HepG2 (cell line): ENCODE measurements around the gene AP2A2. TPM values are rescaled to one million over a fixed set of nuclear protein-coding genes. Genes with fewer than 3 reads are reported as not detected.

Source experiments
- ATAC-seq: fragments of 200-7000 bp; cut with Tn5 transposase; 3 replicates; pipeline ENCODE4 v1.9.1; 2020; ENCODE audit warnings: mild to moderate bottlenecking, moderate library complexity
- BruUV-seq: library from RNA; stranded (reverse); fragments of 400-500 nt; replicated peaks from 2 replicates; lab custom pipeline; 2021; lab: Mats Ljungman, UMichigan
- CTCF ChIA-PET: fragments of 300-600 bp; formaldehyde crosslinking; extraction: SDS; loops from one replicate; lab custom pipeline; 2021; ENCODE audit warnings: low total read pairs, inconsistent platforms, low intra/inter-chr PET ratio; lab: Yijun Ruan, JAX
- POLR2A ChIA-PET: fragments of 350-600 bp; sonication (Branson Sonifier 250); formaldehyde crosslinking; loops from one replicate; lab custom pipeline; 2020; ENCODE audit warnings: antibody characterized with exemption, inconsistent platforms; lab: Yijun Ruan, JAX
- DNase-seq: peaks from one replicate; pipeline ENCODE4 v3.0.0-alpha.2; 2015; ENCODE audit warnings: low spot score
- FAIRE-seq: peaks from 3 replicates; lab custom pipeline; 2011; peaks lifted over from hg19 to GRCh38; lab: Jason Lieb, UNC
- H2AFZ ChIP-seq: one replicate; pipeline ENCODE4 v1.6.1; 2011; ENCODE audit warnings: low read length, inconsistent platforms
- H3K27ac ChIP-seq: fragments of 300-600 bp; 3 replicates; pipeline ENCODE4 v1.8.0; 2011; ENCODE audit warnings: mixed run types, mild to moderate bottlenecking, mixed read lengths, low read length, inconsistent platforms; ENCODE audit not compliant: insufficient read depth; ENCODE audit errors: extremely low read length
- H3K27me3 ChIP-seq, 2 experiments: fragments of 200-600 bp in 1 of 2; 2 replicates in 1 of 2; 3 replicates in 1 of 2; pipeline versions ENCODE4 v1.6.0 to v1.8.0; 2011; ENCODE audit warnings: low read length in 2 of 2, mild to moderate bottlenecking in 2 of 2, moderate library complexity in 2 of 2, inconsistent platforms in 1 of 2; ENCODE audit not compliant: insufficient read depth in 2 of 2, control insufficient read depth in 1 of 2
- H3K36me3 ChIP-seq, 2 experiments: fragments of 200-600 bp in 1 of 2; replicated peaks in 1 of 2; 2 replicates in 1 of 2; 3 replicates in 1 of 2; pipeline versions ENCODE4 v1.5.1 to v1.8.0; 2011; ENCODE audit warnings: low read length in 2 of 2, inconsistent platforms in 1 of 2; ENCODE audit not compliant: insufficient read depth in 2 of 2, control insufficient read depth in 1 of 2
- H3K4me1 ChIP-seq: 2 replicates; pipeline ENCODE4 v1.5.1; 2012; ENCODE audit warnings: low read length, inconsistent platforms; ENCODE audit not compliant: insufficient read depth
- H3K4me2 ChIP-seq: 2 replicates; pipeline ENCODE4 v1.6.0; 2011; ENCODE audit warnings: low read depth, low read length, inconsistent platforms
- H3K4me3 ChIP-seq, 3 experiments: fragments of 200-600 bp in 1 of 3; sonication (generic), shearing (Covaris generic) in 1 of 3; replicated peaks in 1 of 3; 2 replicates each; pipeline ENCODE4 v1.5.1; 2011 to 2016; ENCODE audit warnings: low read length in 3 of 3, inconsistent platforms in 2 of 3, low read depth in 2 of 3, mild to moderate bottlenecking in 2 of 3, control low read depth in 1 of 3, mixed read lengths in 1 of 3; ENCODE audit not compliant: insufficient read depth in 1 of 3
- H3K79me2 ChIP-seq: one replicate; pipeline ENCODE4 v1.6.1; 2011; ENCODE audit warnings: low read length, inconsistent platforms; ENCODE audit not compliant: insufficient read depth
- H3K9ac ChIP-seq: 2 replicates; pipeline ENCODE4 v1.6.0; 2011; ENCODE audit warnings: mild to moderate bottlenecking, low read depth, low read length, inconsistent platforms; ENCODE audit not compliant: insufficient read depth
- H3K9me3 ChIP-seq: 2 replicates; pipeline ENCODE4 v1.5.1; 2012; ENCODE audit warnings: mild to moderate bottlenecking, low read length
- H4K20me1 ChIP-seq: 2 replicates; pipeline ENCODE4 v1.6.0; 2011; ENCODE audit warnings: inconsistent platforms, mild to moderate bottlenecking, low read length, moderate library complexity; ENCODE audit not compliant: insufficient read depth
- BRCA1 ChIP-seq: sonication (generic); formaldehyde crosslinking; IDR thresholded peaks from 2 replicates; pipeline ENCODE4 v1.4.0; 2020; ENCODE audit warnings: missing genetic modification reagents
- DR1 ChIP-seq: sonication (generic); formaldehyde crosslinking; IDR thresholded peaks from 2 replicates; pipeline ENCODE4 v1.8.0; 2021; ENCODE audit warnings: mild to moderate bottlenecking, missing genetic modification reagents, inconsistent platforms
- E2F1 ChIP-seq: sonication (generic); formaldehyde crosslinking; IDR thresholded peaks from 2 replicates; pipeline ENCODE4 v1.5.0; 2020; ENCODE audit warnings: missing genetic modification reagents
- FOXO4 ChIP-seq: sonication (generic); formaldehyde crosslinking; conservative IDR thresholded peaks from 2 replicates; pipeline ENCODE4 v1.8.1; 2023; ENCODE audit warnings: missing genetic modification reagents
- HOXA9 ChIP-seq: sonication (generic); formaldehyde crosslinking; IDR thresholded peaks from 2 replicates; pipeline ENCODE4 v1.8.1; 2022; ENCODE audit warnings: missing genetic modification reagents, mild to moderate bottlenecking, moderate library complexity, borderline replicate concordance
- MYNN ChIP-seq: sonication (generic); formaldehyde crosslinking; IDR thresholded peaks from 2 replicates; pipeline ENCODE4 v1.4.0; 2020; ENCODE audit warnings: mild to moderate bottlenecking, low read depth, missing genetic modification reagents
- NFE2L2 ChIP-seq: fragments of 150-350 bp; IDR thresholded peaks from 2 replicates; pipeline ENCODE4 v1.6.1; 2014; ENCODE audit warnings: low read length
- REPIN1 ChIP-seq: sonication (generic); formaldehyde crosslinking; IDR thresholded peaks from 2 replicates; pipeline ENCODE4 v1.8.0; 2022; ENCODE audit warnings: missing genetic modification reagents, low read depth, mild to moderate bottlenecking, borderline replicate concordance
- ZBTB14 ChIP-seq: sonication (generic); formaldehyde crosslinking; IDR thresholded peaks from 2 replicates; pipeline ENCODE4 v1.4.0; 2020; ENCODE audit warnings: missing genetic modification reagents
- ZEB1 ChIP-seq: IDR thresholded peaks from 2 replicates; pipeline ENCODE4 v1.6.1; 2012; ENCODE audit warnings: mild to moderate bottlenecking, low read depth, inconsistent platforms; ENCODE audit not compliant: insufficient replicate concordance
- ZFY ChIP-seq: sonication (generic); formaldehyde crosslinking; IDR thresholded peaks from 2 replicates; pipeline ENCODE4 v1.4.0; 2020; ENCODE audit warnings: missing genetic modification reagents
- ZIK1 ChIP-seq: sonication (generic); formaldehyde crosslinking; IDR thresholded peaks from 2 replicates; pipeline ENCODE4 v1.5.0; 2020; ENCODE audit warnings: mild to moderate bottlenecking, low read depth, missing genetic modification reagents, borderline replicate concordance
- ZNF207 ChIP-seq: fragments of 450-650 bp; IDR thresholded peaks from 2 replicates; pipeline ENCODE4 v1.6.1; 2016; ENCODE audit warnings: antibody characterized with exemption, borderline replicate concordance
- ZNF337 ChIP-seq: sonication (generic); formaldehyde crosslinking; IDR thresholded peaks from 2 replicates; pipeline ENCODE4 v1.5.1; 2020; ENCODE audit warnings: missing genetic modification reagents, low read depth, mild to moderate bottlenecking, borderline replicate concordance
- ZNF350 ChIP-seq: sonication (generic); formaldehyde crosslinking; IDR thresholded peaks from 2 replicates; pipeline ENCODE4 v1.4.0; 2020; ENCODE audit warnings: mild to moderate bottlenecking, low read depth, missing genetic modification reagents, borderline replicate concordance
- ZNF547 ChIP-seq: sonication (generic); formaldehyde crosslinking; IDR thresholded peaks from 2 replicates; pipeline ENCODE4 v1.5.1; 2020; ENCODE audit warnings: mild to moderate bottlenecking, missing genetic modification reagents
- ZNF557 ChIP-seq: sonication (generic); formaldehyde crosslinking; IDR thresholded peaks from 2 replicates; pipeline ENCODE4 v1.4.0; 2020; ENCODE audit warnings: missing genetic modification reagents
- ZNF740 ChIP-seq: sonication (generic); formaldehyde crosslinking; IDR thresholded peaks from 2 replicates; pipeline ENCODE4 v1.4.0; 2020; ENCODE audit warnings: missing genetic modification reagents
- WGBS: methylation state at CpG from one replicate; pipeline ENCODE4 v1.1.6; 2017; ENCODE audit warnings: low lambda C conversion rate; 5-methylcytosine and 5-hydroxymethylcytosine counted together
- in situ Hi-C: cut with HindIII; loops from 2 replicates; pipeline ENCODE4 v1.10.0; 2017; ENCODE audit warnings: low pct_unique_long_range_greater_than_20kb; ENCODE audit not compliant: extremely low pct_ligation_motif_present
- intact Hi-C: fragments of 100-400 bp; cut with micrococcal nuclease; formaldehyde crosslinking; loops from one replicate; pipeline ENCODE4 v1.10.0; 2022; ENCODE audit not compliant: unreplicated experiment
- polyA plus RNA-seq, 8 experiments: library from polyadenylated mRNA; depleted of rRNA in 3 of 8; stranded (reverse) in 7 of 8; unstranded in 1 of 8; fragments of >200 nt; fragmentation: Illumina TruSeq in 4 of 8; extraction: Trizol in 4 of 8; gene quantifications; 2 replicates each; pipeline versions ENCODE4 v1.2.1 to v1.2.3, GENCODE V29; 2011 to 2016; ENCODE audit warnings: low read depth in 4 of 8, missing spikeins in 1 of 8, mixed read lengths in 1 of 8; ENCODE audit not compliant: insufficient read depth in 1 of 8
- total RNA-seq, 5 experiments: library from RNA; depleted of rRNA; stranded (reverse); fragments of >200 nt; fragmentation: Illumina TruSeq; extraction: Trizol; gene quantifications; 2 replicates each; pipeline ENCODE4 v1.2.3, GENCODE V29; 2016; ENCODE audit warnings: low read depth in 1 of 5

The AP2A2 gene
- total and polyA plus RNA-seq, 2 of the 13 experiments (the other 11 are each of a cell fraction or from before 2014, with no cell fraction given) = 25.7 to 75.7 TPM

GRCh38 chr11:991711-992307, 66.1 kb downstream of the AP2A2 start:
- peaks cover 36 to 72% of the 10 kb centered on the region in 2 experiments for H3K36me3 ChIP-seq
- H3K9me3 ChIP-seq = no peaks in the 10 kb centered on the region
- no peaks in the 10 kb centered on the region for H4K20me1 ChIP-seq
- ChIA-PET CTCF (no interaction called here), POLR2A (no interaction called here)
- WGBS = 96% methylated on average over 24 of the region's 24 CpGs
- no peak overlapping the region for H2AFZ ChIP-seq
- no peaks in the 10 kb centered on the region for H3K27me3 ChIP-seq
- no peak overlapping the region for H3K4me3 ChIP-seq
- in situ Hi-C loops (no loop called here), intact Hi-C loops (no loop called here)
- H3K79me2 ChIP-seq = no peaks in the 10 kb centered on the region
- DNase-seq (no peak), FAIRE-seq (no peak), ATAC-seq (no peak)
- TF ChIP-seq ZNF350 (CRISPR knock-in tag) (no peak), MYNN (CRISPR knock-in tag) (no peak), NFE2L2 (no peak), ZNF547 (no peak), ZNF740 (CRISPR knock-in tag) (no peak), REPIN1 (CRISPR knock-in tag) (no peak), ZNF337 (no peak), HOXA9 (CRISPR knock-in tag) (no peak), ZIK1 (no peak), DR1 (CRISPR knock-in tag) (no peak), ZFY (CRISPR knock-in tag) (no peak), ZNF557 (CRISPR knock-in tag) (no peak), BRCA1 (no peak), ZNF207 (no peak), ZBTB14 (CRISPR knock-in tag) (no peak), FOXO4 (CRISPR knock-in tag) (no peak), ZEB1 (no peak), E2F1 (no peak)
- no peak overlapping the region for H3K27ac ChIP-seq
- H3K4me2 ChIP-seq = no peak overlapping the region
- no peak overlapping the region for H3K9ac ChIP-seq
- H3K4me1 ChIP-seq = no peaks in the 10 kb centered on the region
- no TSS peak for BruUV-seq
